MG63 (cell line): ENCODE results near the gene RGMA. TPM values are rescaled to one million over a fixed set of nuclear protein-coding genes. Genes with fewer than 3 reads are reported as not detected.

Source experiments
- total RNA-seq: library from RNA; depleted of rRNA; stranded (reverse); fragments of >200 nt; shearing (Covaris generic); gene quantifications from 2 replicates; pipeline ENCODE4 v1.2.3, GENCODE V29; 2014; ENCODE audit warnings: low replicate concordance; rRNA removed

RGMA gene
- total RNA-seq, 1 experiment from 2014 or later = not detected

Other genes starting within 250 kb of the RGMA start
- gene CHD2, start 188.9 kb downstream of the RGMA start, total RNA-seq = 18.0 and 23.1 TPM in 2 replicates